Endothelial cell of umbilical vein (primary cell): ENCODE results near the gene KCNE4.

Source experiments
- JUN ChIP-seq: IDR thresholded peaks from 2 replicates; pipeline ENCODE4 v1.6.1; 2011; ENCODE audit warnings: borderline replicate concordance, low read depth; ENCODE audit not compliant: insufficient read length, insufficient read depth
- TF ChIP-seq, protein P1 (sequence below), 2 donors: IDR thresholded peaks; 1 replicate in 1 of 2; 2 replicates in 1 of 2; pipeline ENCODE4 v1.5.1; 2011; ENCODE audit warnings: low read length in 2 of 2, mild to moderate bottlenecking in 2 of 2, moderate library complexity in 2 of 2, control low read depth in 1 of 2, inconsistent platforms in 1 of 2, low read depth in 1 of 2; ENCODE audit not compliant: insufficient read depth in 1 of 2; ENCODE audit errors: extremely low read depth in 1 of 2

GRCh38 chr2:223088866-223089265, 36.9 kb downstream of the KCNE4 start:
- TF ChIP-seq, protein P1, sequence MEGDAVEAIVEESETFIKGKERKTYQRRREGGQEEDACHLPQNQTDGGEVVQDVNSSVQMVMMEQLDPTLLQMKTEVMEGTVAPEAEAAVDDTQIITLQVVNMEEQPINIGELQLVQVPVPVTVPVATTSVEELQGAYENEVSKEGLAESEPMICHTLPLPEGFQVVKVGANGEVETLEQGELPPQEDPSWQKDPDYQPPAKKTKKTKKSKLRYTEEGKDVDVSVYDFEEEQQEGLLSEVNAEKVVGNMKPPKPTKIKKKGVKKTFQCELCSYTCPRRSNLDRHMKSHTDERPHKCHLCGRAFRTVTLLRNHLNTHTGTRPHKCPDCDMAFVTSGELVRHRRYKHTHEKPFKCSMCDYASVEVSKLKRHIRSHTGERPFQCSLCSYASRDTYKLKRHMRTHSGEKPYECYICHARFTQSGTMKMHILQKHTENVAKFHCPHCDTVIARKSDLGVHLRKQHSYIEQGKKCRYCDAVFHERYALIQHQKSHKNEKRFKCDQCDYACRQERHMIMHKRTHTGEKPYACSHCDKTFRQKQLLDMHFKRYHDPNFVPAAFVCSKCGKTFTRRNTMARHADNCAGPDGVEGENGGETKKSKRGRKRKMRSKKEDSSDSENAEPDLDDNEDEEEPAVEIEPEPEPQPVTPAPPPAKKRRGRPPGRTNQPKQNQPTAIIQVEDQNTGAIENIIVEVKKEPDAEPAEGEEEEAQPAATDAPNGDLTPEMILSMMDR (IDR thresholded peaks at IDR 0.05; ENCODE audit: extremely low read depth in 1 of 2, insufficient read depth in 1 of 2, low read depth in 1 of 2, low read length in 2 of 2), result no peak
- no peak for TF ChIP-seq JUN
